ENCODE data around the gene SF3A1.
A peak's percentile ranks its signal among the peaks of the same experiment; 100 is the strongest.

SF3A1 gene

GRCh38 chr22:30299322-30299721 lies 57.4 kb downstream of the SF3A1 start:
- no peak for DNase-seq

- no peak for DNase-seq
These were observed 58.5 kb downstream of the SF3A1 start for GRCh38 chr22:30297991-30298701.

- DNase-seq = no peak
These were observed 59.3 kb downstream of the SF3A1 start for GRCh38 chr22:30297276-30297990.

GRCh38 chr22:30296833-30297232 lies 59.9 kb downstream of the SF3A1 start:
- DNase-seq = no peak

- no peak for DNase-seq
These were observed 60.4 kb downstream of the SF3A1 start for GRCh38 chr22:30296324-30296723.

- no peak for DNase-seq
These were observed 61.1 kb downstream of the SF3A1 start for GRCh38 chr22:30295576-30295975.

GRCh38 chr22:30294830-30295229 lies 61.9 kb downstream of the SF3A1 start:
- DNase-seq = no peak

- DNase-seq = no peak
These were observed 62.6 kb downstream of the SF3A1 start for GRCh38 chr22:30294066-30294465.

GRCh38 chr22:30293026-30293425 lies 63.7 kb downstream of the SF3A1 start:
- DNase-seq = no peak

- DNase-seq = no peak
These were observed 64.4 kb downstream of the SF3A1 start for GRCh38 chr22:30292069-30292970.

GRCh38 chr22:30291058-30291892 lies 65.4 kb downstream of the SF3A1 start:
- DNase-seq = no peak

GRCh38 chr22:30290342-30291057 lies 66.2 kb downstream of the SF3A1 start:
- no peak for DNase-seq

- no peak for DNase-seq
These were observed 66.7 kb downstream of the SF3A1 start for GRCh38 chr22:30289980-30290313.

- peak; percentile 96 for DNase-seq
These were observed 67.3 kb downstream of the SF3A1 start, which contains the start of gene CASTOR1 for GRCh38 chr22:30289141-30289979. Gene CASTOR1, minus strand, starts transcription at chr22:30289505. Its CDS starts 8 bp downstream, at chr22:30289497.

GRCh38 chr22:30288419-30289140 lies 68.1 kb downstream of the SF3A1 start:
- DNase-seq = no peak

GRCh38 chr22:30287648-30288418 lies 68.9 kb downstream of the SF3A1 start:
- DNase-seq = peak; percentile 90

- peak; percentile 90 for DNase-seq
These were observed 69.7 kb downstream of the SF3A1 start for GRCh38 chr22:30286813-30287647.

GRCh38 chr22:30286331-30286730 lies 70.4 kb downstream of the SF3A1 start:
- DNase-seq = no peak

GRCh38 chr22:30285846-30286200 lies 70.9 kb downstream of the SF3A1 start:
- no peak for DNase-seq
